DMS79 treated with DMSO at 0.1 percent for 48 hours (cell line): ENCODE measurements around the gene NRTN.
"Not testable (repeated sequence)": the region's sequence is repeated elsewhere in the genome, so short reads cannot be mapped to it uniquely, and the experiment has no call there.

ENCODE experiments used
- DNase-seq: peaks from one replicate; lab custom pipeline; 2025; lab: John Stamatoyannopoulos, UW

Gene NRTN, protein sequence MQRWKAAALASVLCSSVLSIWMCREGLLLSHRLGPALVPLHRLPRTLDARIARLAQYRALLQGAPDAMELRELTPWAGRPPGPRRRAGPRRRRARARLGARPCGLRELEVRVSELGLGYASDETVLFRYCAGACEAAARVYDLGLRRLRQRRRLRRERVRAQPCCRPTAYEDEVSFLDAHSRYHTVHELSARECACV

DNA sequence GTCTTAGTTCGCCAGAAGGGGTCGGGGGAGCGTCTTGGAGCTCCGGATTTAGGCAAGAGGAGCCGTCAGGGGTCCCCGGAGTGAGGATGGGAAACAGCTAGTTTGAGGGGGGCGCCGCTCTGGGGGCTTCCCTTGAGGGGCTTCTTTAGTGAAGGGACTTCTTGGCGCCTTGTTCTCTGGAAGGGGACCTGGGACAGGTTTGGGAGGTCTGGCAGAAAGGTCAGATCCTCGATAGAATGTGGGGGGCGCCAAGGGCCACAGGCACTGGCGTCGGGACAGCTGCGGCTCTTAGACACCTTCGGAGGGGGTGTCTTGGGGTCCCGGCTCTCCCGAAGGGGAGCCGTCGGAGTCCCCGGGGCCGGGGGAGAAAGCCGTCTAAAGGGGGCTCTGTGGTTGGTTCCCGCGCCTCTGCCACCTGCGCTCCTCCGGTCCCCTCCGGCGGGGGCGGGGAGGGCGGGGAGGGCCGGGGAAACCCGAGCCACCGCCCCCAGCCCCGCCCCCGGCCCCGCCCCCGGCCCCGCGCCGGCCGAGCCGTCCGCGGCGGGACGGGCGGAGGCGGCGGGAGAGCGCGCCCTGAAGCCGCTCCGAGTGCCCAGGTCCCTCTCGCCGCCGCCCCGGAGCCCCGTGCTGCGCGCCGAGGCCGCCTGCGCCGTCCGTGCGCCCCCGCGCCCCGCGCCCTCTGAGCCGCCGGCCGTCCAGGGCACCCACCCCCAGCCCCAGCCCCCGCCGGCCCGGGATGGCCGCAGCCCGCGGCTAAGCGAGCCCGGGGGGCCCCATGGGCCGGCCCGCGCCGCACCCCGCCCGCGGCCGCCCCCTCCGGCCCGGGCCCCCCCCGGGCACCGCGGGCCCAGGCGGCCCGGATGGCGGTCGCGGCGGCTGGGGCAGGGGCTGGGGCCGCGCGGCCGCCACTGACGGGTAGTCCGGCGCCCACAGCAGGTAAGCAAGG is at the start of gene NRTN:
Gene NRTN (plus strand): TSS at position 552 of the 946 bp plus-strand sequence. CDS start 19,099 bp downstream, outside the sequence.
- peak; percentile 7 for DNase-seq

DNA sequence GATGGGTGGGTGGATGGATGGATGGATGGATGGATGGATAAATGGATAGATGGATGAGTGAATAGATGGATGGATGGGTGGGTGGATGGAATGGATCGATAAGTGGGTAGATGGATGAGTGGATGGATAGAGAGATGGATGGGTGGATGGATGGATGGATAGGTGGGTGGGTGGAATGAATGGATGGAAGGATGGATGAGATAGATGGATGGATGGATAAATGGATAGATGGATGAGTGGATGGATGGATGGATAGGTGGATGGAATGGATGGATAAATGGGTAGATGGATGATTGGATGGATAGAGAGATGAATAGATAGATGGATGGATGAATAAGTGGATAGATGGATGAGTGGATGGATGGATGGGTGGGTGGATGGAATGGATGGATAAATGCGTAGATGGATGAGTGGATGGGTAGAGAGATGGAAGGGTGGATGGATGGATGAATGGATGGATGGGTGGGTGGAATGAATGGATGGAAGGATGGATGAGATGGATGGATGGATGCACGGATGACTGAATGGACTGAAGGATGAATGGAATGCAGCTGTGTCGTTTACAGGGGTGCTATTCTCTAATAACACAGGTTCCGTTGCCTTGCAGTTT is 42.2 kb upstream of the NRTN start:
- DNase-seq: no peak

DNA sequence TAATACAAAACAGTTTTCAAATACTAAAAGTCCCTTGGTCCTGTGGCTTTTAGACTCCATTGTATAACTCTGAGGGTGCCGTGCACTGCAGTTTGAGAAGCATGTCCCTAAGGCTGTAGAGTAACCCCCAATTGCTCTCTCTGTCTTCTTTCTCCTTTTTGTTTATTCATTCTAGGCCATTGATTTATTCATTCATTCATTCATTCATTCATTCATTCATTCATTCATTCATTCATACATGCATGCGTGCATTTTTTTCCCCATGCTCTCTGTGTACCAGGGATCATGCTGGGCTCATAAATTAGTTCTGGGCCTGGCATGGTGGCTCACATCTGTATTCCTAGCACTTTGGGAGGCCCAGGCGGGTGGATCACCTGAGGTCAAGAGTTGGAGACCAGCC is 39.6 kb upstream of the NRTN start:
- DNase-seq: no peak

DNA sequence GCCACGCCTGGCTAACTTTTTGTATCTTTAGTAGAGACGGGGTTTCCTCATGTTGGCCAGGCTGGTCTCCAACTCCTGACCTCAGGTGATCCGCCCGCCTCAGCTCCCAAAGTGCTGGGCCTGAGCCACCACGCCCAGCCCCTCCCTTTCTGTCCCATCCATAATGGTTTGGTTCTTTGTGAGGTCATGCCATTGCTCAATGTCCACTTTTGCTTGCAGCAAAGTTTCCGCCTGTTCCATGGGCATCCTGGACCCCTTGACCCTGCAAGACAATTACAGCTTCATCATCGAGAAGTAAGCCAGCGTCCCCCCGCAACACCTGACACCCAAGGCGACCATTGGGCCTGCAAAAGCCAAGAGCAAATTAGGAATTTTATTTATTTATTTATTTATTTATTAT is 36.9 kb upstream of the NRTN start:
- no peak for DNase-seq

DNA sequence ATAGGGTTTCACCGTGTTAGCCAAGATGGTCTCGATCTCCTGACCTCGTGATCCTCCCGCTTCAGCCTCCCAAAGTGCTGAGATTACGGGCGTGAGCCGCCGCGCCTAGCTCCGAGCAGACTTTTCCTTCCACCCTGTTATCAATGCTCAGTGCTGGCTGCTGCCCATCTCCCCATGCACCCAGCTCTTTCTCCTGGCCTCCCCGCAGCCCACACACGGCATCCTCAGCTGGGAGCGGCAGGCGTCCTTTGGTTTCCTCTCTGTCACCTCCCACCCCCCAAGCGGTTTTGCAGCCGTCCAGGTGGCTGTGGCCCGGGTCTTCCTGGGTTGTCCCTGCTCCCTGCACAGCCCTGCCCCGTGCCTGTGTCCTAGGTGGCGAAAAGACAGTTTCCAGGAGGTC is 32.5 kb upstream of the NRTN start:
- no peak for DNase-seq

DNA sequence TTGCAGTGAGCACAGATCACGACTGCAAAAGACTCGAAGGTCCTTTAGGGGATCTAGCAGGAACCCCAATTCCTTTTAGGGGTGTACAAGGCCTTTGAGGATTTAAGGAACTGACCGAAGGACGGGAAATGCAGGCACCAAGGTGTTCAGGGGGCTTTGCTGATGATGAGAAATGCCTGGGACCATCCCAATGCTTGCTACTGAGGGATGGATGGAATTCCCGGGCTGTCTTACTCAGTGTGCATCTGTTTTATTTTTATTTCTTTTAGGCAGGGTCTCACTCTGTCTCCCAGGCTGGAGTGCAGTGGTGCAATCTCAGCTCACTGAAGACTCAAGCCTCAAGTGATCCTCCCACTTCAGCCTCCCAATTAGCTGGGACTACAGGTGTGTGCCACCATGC is 31.6 kb upstream of the NRTN start:
- DNase-seq: no peak

DNA sequence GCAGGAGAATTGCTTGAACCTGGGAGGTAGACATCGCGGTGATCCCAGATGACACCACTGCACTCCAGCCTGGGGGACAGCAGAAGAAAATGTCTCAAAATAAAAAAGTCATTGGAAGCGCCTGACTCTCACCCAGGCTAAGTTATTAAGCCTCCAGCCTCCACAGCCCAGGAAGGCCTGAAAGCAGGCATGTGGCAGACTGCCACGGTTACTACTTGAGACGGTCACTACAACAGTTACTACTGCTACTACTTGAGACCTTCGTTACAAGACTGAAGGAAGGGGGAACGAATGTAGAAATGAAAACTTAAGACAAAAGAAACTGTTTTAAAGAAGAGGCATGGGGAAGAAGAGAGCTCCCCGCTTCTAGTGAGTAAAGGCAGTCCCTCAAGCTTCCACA is 29.9 kb upstream of the NRTN start:
- no peak for DNase-seq

DNA sequence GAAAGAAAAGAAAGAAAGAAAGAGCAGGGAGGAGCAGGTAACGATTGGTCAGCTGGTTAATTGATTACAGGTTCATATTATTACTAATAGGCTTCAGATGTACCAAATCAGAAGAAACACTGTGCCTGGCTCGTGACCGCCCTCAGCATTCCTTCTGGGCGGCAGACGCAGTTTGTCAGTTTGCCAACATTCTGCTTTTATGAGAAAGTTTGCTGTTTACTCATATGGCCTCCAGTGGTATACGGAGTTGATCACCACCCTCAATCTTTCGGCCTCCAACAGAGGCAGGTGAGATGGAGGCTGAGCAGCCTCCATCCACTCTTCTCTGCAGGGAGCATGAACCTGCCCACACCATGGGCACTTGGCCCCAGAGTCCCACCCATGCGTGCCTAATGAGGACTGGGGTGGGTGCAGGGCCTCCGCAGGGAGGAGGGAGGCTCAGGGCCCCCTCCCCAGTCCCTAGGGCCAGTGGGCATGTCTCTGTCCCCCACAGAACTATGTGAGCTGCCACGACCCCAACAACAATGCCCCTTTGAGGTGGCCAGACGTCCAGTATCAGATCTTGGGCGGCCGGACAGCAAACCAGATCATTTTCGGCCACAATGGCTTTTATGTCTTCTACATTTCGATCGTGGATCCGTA is 29.1 kb upstream of the NRTN start:
- DNase-seq: no peak

DNA sequence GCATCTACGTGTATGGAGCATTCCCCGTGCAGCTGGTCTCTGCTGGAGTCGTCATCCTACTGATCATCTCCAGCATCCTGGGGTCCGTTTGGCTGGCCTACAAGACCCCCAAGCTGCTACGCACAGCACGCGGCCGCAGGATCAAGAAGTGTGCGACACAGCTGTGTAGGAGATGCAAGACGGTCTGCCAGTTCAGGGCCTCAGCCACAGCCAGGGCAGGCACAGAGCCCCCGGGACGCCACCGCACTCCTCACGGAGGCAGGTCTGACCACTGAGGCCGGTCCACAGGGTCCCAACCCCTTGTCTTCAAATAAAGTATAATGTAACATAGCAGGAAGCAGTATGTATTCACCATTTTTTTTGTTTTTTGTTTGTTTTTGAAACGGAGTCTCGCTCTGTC is 26.5 kb upstream of the NRTN start:
- DNase-seq: no peak

DNA sequence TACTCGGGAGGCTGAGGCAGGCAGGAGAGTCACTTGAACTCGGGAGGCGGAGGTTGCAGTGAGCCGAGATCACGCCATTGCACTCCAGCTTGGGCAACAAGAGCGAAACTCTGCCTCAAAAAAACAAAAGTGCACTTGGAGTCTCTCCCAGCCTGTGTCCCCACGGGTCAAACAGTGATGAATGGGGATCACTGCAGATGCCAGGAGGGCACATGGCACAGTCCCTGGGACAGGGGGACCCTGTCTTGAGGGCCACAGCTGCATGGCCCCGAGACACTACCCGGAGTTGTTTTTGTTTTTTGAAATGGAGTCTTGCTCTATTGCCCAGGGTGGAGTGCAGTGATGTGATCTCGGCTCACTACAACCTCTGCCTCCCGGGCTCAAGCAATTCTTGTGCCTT is 24.0 kb upstream of the NRTN start:
- DNase-seq: not testable (repeated sequence)

DNA sequence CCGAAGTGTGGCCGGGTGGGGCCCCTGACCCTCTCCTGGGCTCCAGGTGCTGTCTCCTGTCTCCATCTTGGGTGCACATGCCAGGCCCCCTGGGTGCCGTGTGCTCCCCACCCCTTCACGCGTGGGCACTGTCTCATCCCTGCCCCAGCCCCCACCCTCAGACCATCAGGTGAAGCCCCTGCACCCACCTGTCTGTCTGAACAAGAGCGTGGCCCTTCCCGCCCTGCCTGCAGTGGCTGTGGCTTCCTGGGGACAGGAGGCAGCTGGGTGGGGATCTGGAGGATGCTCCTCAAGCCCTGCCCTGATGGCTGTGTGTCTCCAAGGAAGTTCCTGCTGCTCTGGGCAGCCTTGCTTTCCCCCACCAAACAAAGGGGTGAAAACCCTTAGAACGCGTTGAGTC is 22.5 kb upstream of the NRTN start:
- DNase-seq: no peak

DNA sequence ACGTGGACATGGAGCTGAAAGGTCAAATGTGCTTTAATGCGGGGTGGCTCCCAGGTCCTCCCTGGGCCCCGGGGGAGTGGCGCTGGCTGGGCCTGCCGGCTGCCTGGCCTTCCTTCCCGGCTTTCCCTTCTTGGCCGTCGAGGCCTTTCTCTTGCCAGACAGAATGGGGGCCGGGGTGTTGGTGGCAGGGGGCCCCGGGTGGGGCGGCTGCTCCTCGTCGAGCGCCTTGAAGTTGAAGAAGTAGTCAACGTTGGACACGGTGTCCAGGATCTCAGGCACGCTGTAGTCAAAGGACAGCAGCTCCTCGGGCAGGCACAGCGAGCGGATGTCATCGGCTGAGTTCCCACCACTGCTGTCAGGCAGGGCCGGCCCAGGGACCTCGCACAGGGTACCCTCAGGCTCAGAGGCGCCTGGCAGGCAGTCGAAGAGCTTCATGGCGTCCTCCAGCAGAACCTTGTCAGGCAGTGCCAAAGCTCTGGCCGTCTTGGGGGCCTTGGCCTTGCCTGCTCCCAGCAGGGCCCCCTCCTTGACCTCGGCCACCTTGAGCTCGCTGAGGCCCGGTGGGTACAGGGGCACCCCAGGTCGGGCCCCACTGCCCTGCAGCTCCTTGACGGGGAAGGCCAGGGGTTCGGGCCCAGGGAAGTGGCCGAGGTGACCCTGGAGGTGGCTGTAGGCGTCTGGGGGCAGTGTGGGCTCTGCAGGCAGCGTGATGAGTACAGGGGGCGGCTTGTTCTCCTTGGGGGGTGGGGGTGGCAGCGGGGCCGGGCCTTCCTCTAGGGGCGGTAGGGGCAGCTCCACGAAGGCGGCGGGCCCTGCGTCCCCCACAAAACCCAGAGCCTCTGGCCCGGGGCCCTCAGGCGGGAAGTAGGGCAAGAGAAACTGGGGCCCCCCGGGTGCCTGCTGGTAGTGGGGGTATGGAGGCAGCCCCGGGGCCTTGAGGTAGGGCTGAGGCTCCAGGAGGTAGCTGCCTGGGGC is 21.6 kb upstream of the NRTN start:
- no peak for DNase-seq

DNA sequence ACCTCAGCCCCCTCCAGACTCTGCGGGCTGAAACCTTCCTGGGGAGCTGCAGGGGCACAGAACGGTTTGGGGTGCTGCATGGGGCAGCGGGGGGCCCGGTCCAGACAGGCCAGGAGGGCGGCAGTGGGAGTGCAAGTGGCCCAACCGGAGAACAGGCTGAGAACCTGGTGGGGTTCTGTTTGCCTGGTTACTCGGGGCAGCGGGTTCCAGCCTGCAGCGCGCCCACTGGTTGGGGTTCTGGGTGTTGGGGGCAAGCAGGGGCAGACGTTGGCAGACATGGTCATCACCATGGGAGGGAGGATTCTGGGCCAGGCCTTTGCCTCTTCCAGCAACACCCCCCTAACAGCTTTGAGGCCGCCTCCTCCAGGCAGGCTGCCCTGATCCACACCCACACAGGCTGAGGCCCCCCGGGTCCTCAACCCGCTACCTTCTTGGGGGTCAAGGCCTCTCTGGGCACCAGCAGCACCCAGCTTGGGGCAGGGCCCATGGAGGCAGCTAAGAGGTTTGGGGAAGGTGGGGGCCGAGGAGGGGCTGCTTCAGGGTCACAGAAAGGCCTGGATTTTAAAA is 20.2 kb upstream of the NRTN start, which contains the start of gene PRR22:
Gene PRR22 (minus strand): TSS at position 166 of the 567 bp plus-strand sequence. CDS start 86 bp downstream, at position 80.
- DNase-seq: no peak

DNA sequence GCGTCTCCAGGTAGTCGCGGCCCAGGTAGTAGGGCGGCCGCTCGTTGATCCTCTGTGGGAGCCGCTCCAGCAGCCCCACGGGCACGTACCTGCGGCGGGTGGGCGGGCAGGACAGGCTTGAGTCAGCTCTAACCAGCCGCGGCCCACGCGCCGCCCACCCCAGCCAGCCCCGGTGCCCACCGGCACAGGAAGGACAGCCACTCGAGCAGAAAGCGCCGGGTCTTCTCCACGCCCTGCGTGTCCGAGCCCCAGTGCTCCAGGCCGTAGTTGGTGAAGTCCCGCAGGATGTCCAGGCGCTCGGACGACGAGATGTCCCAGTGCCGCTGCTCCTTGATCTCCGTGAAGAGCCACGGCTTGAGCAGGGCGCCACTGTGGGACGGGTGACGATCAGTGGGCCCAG is 19.4 kb upstream of the NRTN start:
- no peak for DNase-seq

DNA sequence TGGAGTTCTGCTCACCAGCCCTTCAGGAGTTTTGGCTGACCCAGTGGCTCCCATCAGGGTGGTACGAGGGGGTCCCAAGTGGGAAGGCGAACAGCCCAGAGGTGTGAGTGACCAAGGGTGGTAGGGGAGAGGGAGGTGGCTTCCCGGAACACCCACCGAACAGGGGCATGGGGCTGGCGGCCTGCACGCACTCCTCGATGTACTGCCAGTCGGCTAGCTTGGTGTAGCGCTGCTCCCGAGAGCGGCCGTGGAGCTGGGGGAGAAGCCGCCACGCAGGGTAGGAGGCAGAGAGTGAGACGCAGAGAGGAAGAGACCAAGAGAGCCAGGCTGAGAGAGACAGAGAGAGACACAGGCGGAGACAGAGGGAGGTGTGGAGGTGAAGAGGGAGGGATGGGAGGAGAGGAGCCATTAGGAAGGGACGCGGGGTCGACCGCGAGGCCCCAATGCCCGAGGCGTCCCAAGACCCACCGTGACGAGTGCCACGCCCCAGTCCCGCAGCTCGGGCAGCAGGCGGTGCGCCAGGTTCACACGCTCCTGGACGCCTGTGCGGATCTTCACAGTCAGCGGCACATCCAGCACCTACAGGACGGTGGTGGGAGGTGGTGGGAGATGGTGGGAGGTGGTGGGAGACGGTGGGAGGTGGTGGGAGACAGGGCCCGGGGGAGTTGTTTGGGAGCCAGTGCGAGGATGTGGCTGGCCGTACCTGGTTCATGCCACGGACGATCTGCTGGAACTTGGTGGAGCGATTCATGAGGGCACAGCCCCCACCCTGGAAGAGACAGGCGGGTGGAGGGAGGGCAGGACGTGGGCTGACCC is 18.1 kb upstream of the NRTN start:
- no peak for DNase-seq

DNA sequence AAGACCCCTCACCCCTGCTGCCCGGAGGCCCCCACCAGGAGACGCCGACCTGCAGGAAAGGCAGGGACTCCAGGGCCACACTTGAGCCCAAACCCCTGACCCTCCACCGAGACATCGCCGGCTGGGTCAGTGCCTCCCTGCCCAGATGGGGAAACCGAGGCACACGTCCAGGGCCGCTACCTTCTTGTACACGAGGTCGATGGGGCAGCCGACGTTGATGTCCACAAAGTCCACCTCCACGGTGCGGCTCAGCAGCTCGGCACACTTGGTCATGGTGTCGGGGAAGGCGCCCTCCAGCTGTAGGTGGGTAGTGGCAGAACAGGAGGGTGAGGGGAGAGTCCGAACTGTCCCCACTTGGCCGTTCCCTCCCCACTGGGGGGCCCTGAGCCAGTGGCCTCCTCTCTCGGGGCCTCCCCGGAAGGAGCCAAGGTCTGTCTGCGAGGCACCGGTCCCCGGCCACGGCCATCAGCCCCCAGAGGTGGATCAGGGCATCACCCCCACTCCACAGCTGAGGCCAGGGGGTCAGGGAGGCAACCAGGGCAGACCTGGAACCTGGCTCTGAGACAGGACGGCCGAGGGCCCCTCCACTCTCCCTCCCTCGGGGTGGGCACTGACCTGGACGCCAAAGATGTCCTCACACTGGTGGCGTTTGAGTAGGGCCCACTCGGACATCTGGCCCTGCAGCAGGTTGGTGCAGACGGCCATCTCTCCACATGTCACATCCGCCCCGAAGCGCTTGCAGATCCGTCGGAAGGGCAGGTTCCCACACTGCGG is 17.3 kb upstream of the NRTN start:
- no peak for DNase-seq

DNA sequence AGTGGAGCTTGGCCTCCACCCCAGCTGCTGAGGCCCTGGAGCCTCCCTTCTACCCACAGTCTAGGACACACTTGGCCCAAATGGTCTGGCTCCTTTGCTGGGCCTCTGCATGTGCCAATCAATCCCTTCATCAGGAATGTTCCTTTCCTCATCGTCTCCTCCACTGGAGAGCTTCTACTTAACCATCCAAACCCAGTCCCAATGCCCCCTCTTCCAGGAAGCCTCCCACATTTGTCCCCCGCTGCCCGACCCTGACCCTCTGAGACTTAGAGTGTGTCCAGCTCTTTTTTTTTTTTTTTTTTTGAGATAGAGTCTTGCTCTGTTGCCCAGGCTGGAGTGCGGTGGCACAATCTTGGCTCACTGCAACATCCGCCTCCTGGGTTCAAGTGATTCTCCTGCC is 16.4 kb upstream of the NRTN start:
- no peak for DNase-seq

DNA sequence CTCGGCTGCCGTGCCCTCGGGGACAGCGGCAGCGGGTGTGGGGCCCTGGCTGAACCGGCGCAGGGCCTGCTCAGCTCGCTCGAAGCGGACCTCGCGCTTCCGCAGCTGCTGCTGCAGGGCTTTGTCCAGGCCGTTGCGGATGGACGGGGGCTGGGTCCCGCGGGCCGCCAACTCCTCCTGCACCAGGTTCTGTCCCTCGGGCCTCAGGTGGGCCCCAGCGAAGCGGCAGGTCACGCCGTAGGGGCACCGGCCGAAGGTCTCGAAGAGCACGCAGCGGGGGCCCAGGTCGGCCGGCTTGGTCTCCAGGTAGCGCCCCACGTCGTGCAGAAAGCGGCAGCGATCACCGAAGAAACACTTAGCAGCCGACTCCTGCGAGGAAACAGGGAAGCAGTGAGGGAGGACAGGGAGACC is 15.5 kb upstream of the NRTN start:
- no peak for DNase-seq

DNA sequence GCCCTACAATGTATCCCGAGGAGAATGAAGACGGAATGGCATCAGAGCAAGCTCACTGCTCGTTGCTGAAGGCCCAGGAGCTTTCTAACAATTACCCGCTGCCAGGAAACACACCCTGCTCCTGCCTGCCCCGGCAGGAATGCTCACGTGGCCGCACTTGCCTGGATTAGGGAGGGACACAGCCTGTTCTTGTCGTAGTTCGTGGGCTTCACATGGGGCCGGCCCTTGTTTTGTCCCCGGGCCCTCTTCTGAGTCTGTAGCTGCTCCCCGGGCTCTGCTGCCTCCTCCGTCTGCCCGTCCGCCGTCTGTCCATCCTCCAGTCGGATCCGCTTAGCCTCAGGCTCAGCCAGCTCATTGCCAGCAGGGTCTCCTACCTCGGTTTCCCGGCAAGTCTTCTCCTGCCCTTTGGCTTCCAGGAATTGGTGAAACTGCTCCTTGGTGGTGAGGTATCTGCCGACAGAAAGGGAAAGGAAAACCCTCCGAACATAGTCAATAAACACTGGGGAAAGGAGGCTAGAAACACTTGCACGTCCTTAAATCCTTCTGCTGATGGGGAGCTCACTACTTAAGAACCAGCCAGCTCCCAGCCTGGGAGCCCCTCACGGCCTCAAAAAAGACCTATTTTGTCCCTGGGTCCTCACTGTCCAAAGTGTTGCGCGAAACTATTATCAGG is 14.8 kb upstream of the NRTN start:
- no peak for DNase-seq
